Measurements from ENCODE around the gene STAM. TPM values are rescaled to one million over a fixed set of nuclear protein-coding genes. Genes with fewer than 3 reads are reported as not detected.

STAM gene
- 10 to 100 TPM; 19.4 to 23.6 (median 21.8) TPM for total RNA-seq

DNA sequence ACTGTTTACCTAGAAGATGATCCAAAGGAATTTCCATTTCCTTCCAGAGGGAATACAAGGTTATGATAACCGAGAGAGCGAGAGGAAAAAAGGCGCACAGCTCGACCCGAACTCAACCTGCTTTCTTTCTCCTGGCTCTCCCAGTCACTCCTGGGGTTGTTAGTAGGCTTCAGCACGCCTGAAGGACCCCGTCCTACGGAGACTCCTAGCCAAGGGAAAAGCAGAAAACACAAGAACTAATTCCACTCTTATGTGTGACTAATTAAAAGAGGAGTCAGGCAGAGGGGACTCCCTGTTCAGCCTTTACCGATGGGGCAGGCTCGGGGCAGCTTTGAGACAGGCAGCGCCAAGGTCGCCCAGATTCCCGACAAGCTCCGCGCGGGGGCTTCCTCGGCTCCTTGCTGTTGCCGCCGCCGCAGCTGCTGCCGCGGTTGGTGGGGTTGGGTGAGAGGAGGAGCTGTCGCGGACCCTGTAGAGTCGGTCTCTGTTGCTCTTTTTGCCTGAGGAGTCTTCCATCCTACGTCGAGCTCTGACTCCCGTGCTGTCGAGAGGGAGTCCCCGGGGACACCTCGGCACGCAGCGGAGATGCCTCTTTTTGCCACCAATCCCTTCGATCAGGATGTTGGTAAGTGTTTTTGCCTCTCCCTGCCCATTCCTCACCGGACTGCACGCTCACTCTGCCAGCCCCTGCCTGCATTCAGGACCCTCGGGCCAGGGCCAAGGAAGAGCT, at the start of gene STAM:
Gene STAM, plus strand, starts transcription at position 397 of the 730 bp plus-strand sequence. Its CDS starts 189 bp downstream, at position 586.
- peak; percentile 84 to 90 for DNase-seq
- TF ChIP-seq POLR2A (IDR thresholded peaks at IDR 0.05) = peak; percentile 47 to 64
- TF ChIP-seq CTCF (IDR thresholded peaks at IDR 0.05) = peak in 1 of 6 experiments; percentile 10
- Histone ChIP-seq H3K27me3 (no peaks in the 10 kb centered on the region), H3K27ac (peak within 1 kb of the TSS; percentile 91 to 99 (median 95)), H3K9me3 (no peaks in the 10 kb centered on the region), H3K4me1 (peaks cover 22 to 28% of the 10 kb centered on the region in 2 donors), H3K4me3 (replicated peaks in 1 of 3) (peak within 1 kb of the TSS; percentile 74 to 95 (median 78)), H3K36me3 (no peaks in the 10 kb centered on the region)
- intact Hi-C loops (cut with DNase I) = no loop called here
- 0% methylated on average over 32 to 34 of the region's 37 CpGs for WGBS, 2 donors

GRCh38 chr10:17597386-17597785, 46.6 kb upstream of the STAM start:
- intact Hi-C loops (cut with DNase I) = no loop called here
- WGBS, 2 donors = 89 to 93% methylated on average over 3 of the region's 3 CpGs
- no peaks in the 10 kb centered on the region for H3K4me1 ChIP-seq
- H3K27ac ChIP-seq = no peak overlapping the region
- no peaks in the 10 kb centered on the region for H3K9me3 ChIP-seq
- no peak for DNase-seq
- TF ChIP-seq CTCF (IDR thresholded peaks at IDR 0.05) = no peak
- H3K4me3 ChIP-seq (replicated peaks in 1 of 3) = no peak overlapping the region
- H3K27me3 ChIP-seq = no peaks in the 10 kb centered on the region
- H3K36me3 ChIP-seq = no peaks in the 10 kb centered on the region

- no peaks in the 10 kb centered on the region for H3K4me1 ChIP-seq
- WGBS, 2 donors = 62 to 63% methylated on average over 8 of the region's 8 CpGs
Observed at GRCh38 chr10:17599089-17599488, 44.9 kb upstream of the STAM start.

GRCh38 chr10:17605936-17606335, 38.0 kb upstream of the STAM start:
- H3K9me3 ChIP-seq = no peaks in the 10 kb centered on the region
- TF ChIP-seq POLR2A (IDR thresholded peaks at IDR 0.05) (no peak), CTCF (IDR thresholded peaks at IDR 0.05) (no peak)
- H3K4me3 ChIP-seq (replicated peaks in 1 of 3) = no peak overlapping the region
- intact Hi-C loops (cut with DNase I) = loop anchor here (5.0 to 10.0 kb wide), 3 partner anchors 136 to 629 kb away; no protein-coding TSS in a partner anchor
- 86 to 93% methylated on average over 6 of the region's 6 CpGs for WGBS, 2 donors
- no peak for DNase-seq
- H3K36me3 ChIP-seq = no peaks in the 10 kb centered on the region
- no peak overlapping the region for H3K27ac ChIP-seq
- no peaks in the 10 kb centered on the region for H3K4me1 ChIP-seq
- no peaks in the 10 kb centered on the region for H3K27me3 ChIP-seq

More at GRCh38 chr10:17599089-17599488, 44.9 kb upstream of the STAM start:
- no peaks in the 10 kb centered on the region for H3K36me3 ChIP-seq
- DNase-seq = no peak
- TF ChIP-seq CTCF (IDR thresholded peaks at IDR 0.05) = no peak
- no peak for TF ChIP-seq POLR2A (IDR thresholded peaks at IDR 0.05)
- intact Hi-C loops (cut with DNase I) = no loop called here
- no peak overlapping the region for H3K27ac ChIP-seq
- H3K4me3 ChIP-seq (replicated peaks in 1 of 3) = no peak overlapping the region
- H3K9me3 ChIP-seq = no peaks in the 10 kb centered on the region
- H3K27me3 ChIP-seq = no peaks in the 10 kb centered on the region

GRCh38 chr10:17606547-17607040, 37.4 kb upstream of the STAM start:
- TF ChIP-seq POLR2A (IDR thresholded peaks at IDR 0.05) (no peak), CTCF (IDR thresholded peaks at IDR 0.05) (no peak)
- intact Hi-C loops (cut with DNase I) = loop anchor here (5.0 to 10.0 kb wide), 3 partner anchors 136 to 628 kb away; no protein-coding TSS in a partner anchor
- Histone ChIP-seq H3K4me3 (replicated peaks in 1 of 3) (no peak overlapping the region), H3K27me3 (no peaks in the 10 kb centered on the region), H3K4me1 (no peaks in the 10 kb centered on the region), H3K9me3 (no peaks in the 10 kb centered on the region), H3K36me3 (no peaks in the 10 kb centered on the region), H3K27ac (no peak overlapping the region)
- 77 to 79% methylated on average over 3 of the region's 3 CpGs for WGBS, 2 donors
- DNase-seq = no peak

Measured in thyroid gland (tissue), 4 donors.